Measurements from ENCODE around the gene IRF3. TPM values are rescaled to one million over a fixed set of nuclear protein-coding genes. Genes with fewer than 3 reads are reported as not detected.

The IRF3 gene
- total RNA-seq, 1 donor, result 27.2 TPM

DNA sequence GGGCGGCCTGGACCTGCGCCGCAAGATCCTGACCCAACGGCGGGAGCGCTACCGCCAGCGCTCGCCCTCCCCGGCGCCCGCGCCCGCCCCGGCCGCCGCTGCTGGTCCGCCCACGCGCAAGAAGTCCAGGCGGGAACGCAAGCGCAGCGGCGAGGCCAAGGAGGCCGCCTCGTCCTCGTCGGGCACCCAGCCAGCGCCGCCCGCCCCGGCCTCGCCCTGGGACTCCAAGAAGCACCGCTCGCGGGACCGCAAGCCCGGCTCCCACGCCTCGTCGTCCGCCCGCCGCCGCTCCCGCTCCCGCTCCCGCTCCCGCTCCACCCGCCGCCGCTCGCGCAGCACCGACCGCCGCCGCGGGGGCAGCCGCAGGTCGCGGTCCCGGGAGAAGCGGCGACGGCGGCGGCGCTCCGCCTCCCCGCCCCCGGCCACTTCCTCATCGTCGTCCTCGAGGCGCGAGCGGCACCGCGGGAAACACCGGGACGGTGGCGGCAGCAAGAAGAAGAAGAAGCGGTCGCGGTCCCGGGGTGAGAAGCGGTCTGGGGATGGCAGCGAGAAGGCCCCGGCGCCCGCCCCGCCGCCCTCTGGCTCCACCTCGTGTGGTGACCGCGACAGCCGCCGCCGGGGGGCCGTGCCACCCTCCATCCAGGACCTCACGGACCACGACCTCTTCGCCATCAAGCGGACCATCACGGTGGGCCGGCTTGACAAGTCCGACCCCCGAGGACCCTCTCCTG lies 13.7 kb downstream of the IRF3 start:
- Histone ChIP-seq H3K9me3 (ENCODE audit: low read depth, low read length) (no peaks in the 10 kb centered on the region), H3K27me3 (ENCODE audit: insufficient read depth, low read length) (no peaks in the 10 kb centered on the region), H3K4me3 (ENCODE audit: low read length) (no peak overlapping the region), H3K4me1 (ENCODE audit: insufficient read depth, low read length) (no peaks in the 10 kb centered on the region)

DNA sequence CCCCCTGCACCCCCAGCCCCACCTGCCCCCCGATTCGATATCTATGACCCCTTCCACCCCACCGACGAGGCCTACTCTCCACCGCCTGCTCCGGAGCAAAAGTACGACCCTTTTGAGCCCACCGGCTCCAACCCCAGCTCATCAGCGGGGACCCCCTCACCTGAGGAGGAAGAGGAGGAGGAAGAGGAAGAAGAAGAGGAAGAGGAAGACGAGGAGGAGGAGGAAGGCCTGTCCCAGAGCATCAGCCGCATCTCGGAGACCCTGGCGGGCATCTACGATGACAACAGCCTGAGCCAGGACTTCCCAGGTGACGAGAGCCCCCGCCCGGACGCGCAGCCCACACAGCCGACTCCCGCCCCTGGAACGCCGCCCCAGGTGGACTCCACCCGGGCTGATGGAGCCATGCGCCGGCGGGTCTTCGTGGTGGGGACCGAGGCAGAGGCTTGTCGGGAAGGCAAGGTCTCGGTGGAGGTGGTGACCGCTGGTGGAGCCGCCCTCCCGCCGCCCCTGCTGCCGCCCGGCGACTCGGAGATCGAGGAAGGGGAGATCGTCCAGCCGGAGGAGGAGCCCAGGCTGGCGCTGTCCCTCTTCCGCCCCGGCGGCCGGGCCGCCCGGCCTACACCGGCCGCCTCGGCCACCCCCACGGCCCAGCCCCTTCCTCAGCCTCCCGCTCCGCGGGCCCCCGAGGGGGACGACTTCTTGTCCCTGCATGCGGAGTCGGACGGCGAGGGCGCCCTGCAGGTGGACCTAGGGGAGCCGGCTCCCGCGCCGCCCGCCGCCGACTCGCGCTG lies 14.4 kb downstream of the IRF3 start:
- no peak overlapping the region for H3K4me3 ChIP-seq (ENCODE audit: low read length)
- no peaks in the 10 kb centered on the region for H3K9me3 ChIP-seq (ENCODE audit: low read depth, low read length)
- H3K4me1 ChIP-seq (ENCODE audit: insufficient read depth, low read length), result no peaks in the 10 kb centered on the region
- no peaks in the 10 kb centered on the region for H3K27me3 ChIP-seq (ENCODE audit: insufficient read depth, low read length)

DNA sequence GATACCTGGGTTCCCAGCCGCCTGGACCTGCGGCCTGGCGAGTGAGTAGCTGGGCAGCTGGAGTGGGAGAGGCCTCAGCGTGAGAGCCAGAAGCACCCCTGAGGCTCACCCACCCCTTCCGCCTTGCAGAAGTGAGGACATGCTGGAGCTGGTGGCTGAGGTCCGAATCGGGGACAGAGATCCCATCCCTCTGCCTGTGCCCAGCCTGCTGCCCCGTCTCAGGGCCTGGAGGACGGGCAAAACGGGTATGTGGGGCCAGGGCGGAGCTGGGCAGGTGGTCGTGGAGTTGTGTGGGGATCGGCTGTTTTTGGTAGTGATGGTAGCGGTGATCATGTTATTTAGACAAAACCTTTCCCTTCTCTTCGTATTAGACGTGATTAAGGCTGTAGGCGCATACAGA lies 19.1 kb downstream of the IRF3 start:
- Histone ChIP-seq H3K9me3 (ENCODE audit: low read depth, low read length) (no peaks in the 10 kb centered on the region), H3K4me1 (ENCODE audit: insufficient read depth, low read length) (peaks cover 21% of the 10 kb centered on the region), H3K4me3 (ENCODE audit: low read length) (no peak overlapping the region), H3K27me3 (ENCODE audit: insufficient read depth, low read length) (no peaks in the 10 kb centered on the region)

DNA sequence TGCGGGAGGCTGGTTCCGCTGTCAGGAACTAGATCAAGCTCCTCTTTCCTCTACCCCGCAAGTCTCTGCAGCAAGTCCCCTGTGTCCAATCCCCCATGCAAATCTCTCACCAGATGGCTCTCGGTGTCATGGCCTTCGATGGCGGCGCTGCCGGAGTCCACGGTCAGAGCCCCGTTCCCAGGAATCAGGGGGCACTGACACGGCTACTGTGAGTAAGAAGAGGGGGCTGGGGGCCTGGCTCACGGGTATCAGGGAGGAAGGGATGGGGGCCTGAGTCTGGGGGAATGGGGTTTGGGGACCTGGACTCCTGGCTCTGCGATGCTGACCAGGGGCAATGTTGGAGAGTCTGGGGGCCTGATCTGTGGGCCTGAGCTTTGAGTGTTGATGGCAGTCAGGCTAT lies 19.7 kb downstream of the IRF3 start:
- no peaks in the 10 kb centered on the region for H3K9me3 ChIP-seq (ENCODE audit: low read depth, low read length)
- no peak overlapping the region for H3K4me3 ChIP-seq (ENCODE audit: low read length)
- H3K4me1 ChIP-seq (ENCODE audit: insufficient read depth, low read length), result peaks cover 27% of the 10 kb centered on the region
- H3K27me3 ChIP-seq (ENCODE audit: insufficient read depth, low read length), result no peaks in the 10 kb centered on the region

DNA sequence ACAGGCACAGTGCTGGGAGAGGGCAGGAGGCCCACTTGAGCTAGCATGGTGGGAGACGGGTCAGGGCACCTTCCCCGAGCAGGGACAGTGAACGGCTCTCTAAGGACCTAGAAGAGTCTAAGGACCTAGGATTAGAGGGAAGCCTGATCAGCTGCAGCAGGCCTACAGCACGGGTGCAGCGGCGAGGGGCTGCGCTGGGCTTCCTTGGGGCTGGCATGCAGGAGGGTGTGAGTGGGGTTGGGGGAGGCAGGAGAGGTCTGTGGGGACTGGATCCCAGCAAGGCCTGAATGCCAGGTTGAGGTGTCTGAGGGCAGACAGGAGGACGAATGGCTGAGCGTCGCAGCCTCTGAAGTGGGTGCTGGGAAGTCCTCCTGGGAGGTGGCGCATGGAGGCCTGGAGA lies 20.1 kb downstream of the IRF3 start:
- H3K4me1 ChIP-seq (ENCODE audit: insufficient read depth, low read length), result peaks cover 31% of the 10 kb centered on the region

DNA sequence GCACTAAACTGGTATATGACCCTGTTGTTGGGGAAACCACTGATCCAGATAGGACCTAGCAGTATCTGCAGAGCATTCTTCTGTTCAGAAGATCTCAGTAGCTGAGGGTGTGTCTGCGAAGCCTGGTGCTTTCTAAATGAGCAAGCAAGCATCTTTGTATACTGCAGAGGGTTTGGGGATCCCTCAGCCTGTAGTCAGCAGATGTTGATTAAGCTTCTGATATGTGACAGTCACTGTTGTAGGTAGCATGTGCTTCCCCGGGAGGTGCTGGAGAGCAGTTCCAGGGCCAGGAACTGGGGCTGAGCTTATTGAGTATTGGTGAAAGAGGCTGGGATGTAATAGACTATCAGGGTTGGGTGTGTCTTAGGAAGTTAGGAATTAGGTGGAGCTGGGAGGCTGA lies 22.2 kb downstream of the IRF3 start:
- Histone ChIP-seq H3K9me3 (ENCODE audit: low read depth, low read length) (no peaks in the 10 kb centered on the region), H3K27me3 (ENCODE audit: insufficient read depth, low read length) (no peaks in the 10 kb centered on the region), H3K4me1 (ENCODE audit: insufficient read depth, low read length) (peaks cover 44% of the 10 kb centered on the region), H3K4me3 (ENCODE audit: low read length) (no peak overlapping the region)

More for the DNA sequence above, 20.1 kb downstream of the IRF3 start:
- Histone ChIP-seq H3K4me3 (ENCODE audit: low read length) (no peak overlapping the region), H3K9me3 (ENCODE audit: low read depth, low read length) (no peaks in the 10 kb centered on the region), H3K27me3 (ENCODE audit: insufficient read depth, low read length) (no peaks in the 10 kb centered on the region)

DNA sequence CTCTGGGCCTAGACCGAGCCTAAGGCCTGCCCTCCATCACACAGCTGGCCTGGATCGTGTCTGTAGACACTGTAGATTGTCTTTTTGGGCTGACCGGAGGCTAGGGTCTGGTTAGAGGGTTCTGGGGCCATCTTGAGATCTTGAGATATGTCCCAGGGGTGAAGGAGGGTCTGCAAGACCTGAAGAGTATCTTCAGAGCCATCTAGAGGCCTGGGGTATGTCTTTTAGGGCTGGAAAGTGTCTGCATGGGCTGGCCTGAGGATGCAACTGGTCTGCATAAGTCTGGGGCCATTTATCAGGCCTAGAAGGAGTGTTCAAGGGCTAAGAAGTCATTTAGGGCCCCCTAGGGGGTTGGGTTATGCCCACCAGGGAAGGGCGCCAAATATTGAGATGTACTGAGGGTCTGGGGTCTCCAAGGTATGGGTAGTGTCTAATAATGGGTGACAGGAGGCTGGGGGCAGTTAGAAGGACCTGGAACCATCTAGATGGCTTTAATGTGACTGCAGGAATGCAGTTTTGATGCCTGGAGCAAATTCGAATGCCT lies 23.1 kb downstream of the IRF3 start:
- Histone ChIP-seq H3K4me3 (ENCODE audit: low read length) (peak overlapping the region; percentile 90), H3K9me3 (ENCODE audit: low read depth, low read length) (no peaks in the 10 kb centered on the region), H3K4me1 (ENCODE audit: insufficient read depth, low read length) (peaks cover 53% of the 10 kb centered on the region), H3K27me3 (ENCODE audit: insufficient read depth, low read length) (no peaks in the 10 kb centered on the region)

DNA sequence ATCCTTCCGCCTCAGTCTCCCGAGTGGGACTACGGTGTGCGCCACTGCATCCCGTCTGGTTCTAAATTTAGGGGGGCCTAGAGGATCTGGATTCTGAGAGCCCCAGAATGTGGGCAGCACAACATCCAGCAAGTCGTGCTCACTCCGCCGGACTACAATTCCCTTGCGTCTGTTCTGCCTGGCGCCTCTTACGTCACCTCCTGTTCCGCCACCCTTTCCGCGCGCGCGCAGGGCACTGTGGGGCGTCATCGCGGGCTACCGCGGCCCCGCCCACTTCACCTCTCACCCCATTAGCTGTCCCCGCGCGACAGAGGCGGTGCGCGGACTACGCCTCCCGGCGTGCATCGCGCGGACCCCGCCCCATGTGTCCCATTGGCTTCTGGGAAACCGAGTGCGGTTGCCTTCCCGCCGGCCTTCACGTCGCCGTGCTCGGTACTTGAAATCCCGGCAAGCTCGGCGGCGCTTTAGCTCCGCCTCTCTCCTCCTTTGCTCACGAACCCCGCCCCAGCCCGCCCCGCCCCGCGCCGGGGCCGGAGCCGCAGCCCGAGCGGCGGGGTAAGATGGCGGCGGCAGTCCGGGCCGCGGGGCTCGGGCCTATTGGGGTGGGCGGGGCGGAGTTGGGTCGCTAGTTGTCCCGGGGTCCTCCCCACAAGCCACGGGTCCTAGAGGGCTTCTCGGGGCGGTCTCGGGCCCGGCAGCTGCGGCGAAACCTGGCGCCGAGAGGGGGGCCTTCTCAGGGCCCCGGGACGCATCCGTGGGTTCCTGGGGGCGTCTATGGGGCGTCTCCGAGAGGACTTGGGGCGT lies 23.8 kb downstream of the IRF3 start, which contains the start of gene SCAF1:
SCAF1 (plus strand) TSS at position 522 of the 804 bp plus-strand sequence. CDS start 2,818 bp downstream, outside the sequence.
- no peaks in the 10 kb centered on the region for H3K27me3 ChIP-seq (ENCODE audit: insufficient read depth, low read length)
- H3K4me3 ChIP-seq (ENCODE audit: low read length), result peak within 1 kb of the TSS; percentile 90
- H3K4me1 ChIP-seq (ENCODE audit: insufficient read depth, low read length), result peaks cover 53% of the 10 kb centered on the region
- no peaks in the 10 kb centered on the region for H3K9me3 ChIP-seq (ENCODE audit: low read depth, low read length)

DNA sequence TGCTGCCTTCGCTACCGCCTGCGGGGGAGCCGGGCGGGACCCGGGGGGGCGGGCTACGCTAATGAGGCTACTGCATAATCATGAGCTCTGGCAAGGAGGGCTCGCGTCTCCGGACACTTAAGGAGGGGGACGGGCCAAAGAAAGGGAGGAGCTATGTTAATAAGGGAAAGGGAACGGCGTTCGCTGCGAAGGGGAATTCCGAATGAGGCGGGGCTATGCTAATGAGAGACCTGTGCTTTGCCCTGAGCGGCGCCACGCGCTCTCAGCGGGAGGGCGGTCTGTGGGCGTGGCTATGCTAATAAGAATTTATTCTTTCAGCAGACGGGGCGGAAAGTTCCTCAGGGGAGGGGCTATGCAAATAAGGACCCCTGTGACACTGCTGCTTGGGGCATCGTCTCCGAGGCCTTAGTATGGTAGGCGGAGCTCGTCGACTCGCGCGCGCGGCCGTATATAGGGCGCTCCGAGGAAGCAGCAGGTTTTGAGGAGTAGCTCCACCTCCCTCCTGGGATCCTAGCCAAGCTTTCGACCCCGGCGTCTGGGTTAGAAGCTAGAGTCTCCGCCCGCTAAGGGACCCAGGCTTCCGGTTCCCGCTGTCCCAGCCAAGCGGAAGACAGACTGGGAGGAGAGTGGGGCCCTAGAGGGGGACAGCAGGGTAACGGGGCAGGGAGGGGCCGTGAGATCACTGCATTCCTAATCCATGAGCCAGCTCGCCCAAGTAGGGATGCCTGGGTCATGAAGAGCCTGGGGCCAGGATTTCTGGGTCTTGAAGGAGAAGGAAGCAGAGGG lies 25.4 kb downstream of the IRF3 start, which contains the start of gene RRAS:
RRAS (minus strand) TSS at position 31 of the 786 bp plus-strand sequence. CDS start 45 bp downstream, outside the sequence.
- H3K4me1 ChIP-seq (ENCODE audit: insufficient read depth, low read length), result peaks cover 53% of the 10 kb centered on the region

DNA sequence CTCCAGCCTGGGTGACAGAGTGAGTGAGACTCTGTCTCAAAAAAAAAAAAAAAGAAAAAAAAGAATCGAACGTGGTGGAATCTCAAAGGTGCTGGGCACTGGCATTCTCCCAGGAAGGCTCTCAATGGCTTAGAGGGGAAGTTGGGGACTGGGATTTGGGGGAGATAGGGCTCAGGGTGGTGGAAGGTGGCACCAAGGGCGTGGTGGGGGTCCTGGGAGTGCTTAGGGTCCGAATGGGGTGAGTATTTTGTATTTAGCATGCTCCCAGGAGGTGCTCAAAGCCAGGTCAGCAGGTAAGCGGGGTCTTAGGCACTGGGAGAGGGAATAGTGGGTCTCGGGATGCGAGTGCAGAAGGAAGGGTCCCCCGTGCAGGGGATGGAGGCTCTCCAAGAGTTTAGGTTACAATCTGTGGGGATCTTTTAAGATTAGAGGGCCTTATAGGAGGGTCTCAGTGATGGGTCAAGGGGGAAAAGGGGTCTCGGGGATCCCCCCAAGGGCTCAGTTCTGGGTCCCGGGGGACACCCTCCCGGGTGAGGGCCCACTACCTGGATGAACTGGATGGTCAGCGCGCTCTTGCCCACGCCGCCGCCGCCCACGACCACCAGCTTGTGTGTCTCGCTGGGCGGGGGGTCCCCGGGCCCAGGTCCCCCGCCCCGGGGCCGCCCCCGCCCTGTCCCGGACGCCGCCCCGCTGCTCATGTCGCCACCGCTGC lies 26.1 kb downstream of the IRF3 start:
- Histone ChIP-seq H3K9me3 (ENCODE audit: low read depth, low read length) (no peaks in the 10 kb centered on the region), H3K4me1 (ENCODE audit: insufficient read depth, low read length) (peaks cover 53% of the 10 kb centered on the region), H3K4me3 (ENCODE audit: low read length) (peak overlapping the region; percentile 44), H3K27me3 (ENCODE audit: insufficient read depth, low read length) (no peaks in the 10 kb centered on the region)

More for the DNA sequence above, 25.4 kb downstream of the IRF3 start, which contains the start of gene RRAS:
- Histone ChIP-seq H3K9me3 (ENCODE audit: low read depth, low read length) (no peaks in the 10 kb centered on the region), H3K4me3 (ENCODE audit: low read length) (peak within 1 kb of the TSS; percentile 44), H3K27me3 (ENCODE audit: insufficient read depth, low read length) (no peaks in the 10 kb centered on the region)

DNA sequence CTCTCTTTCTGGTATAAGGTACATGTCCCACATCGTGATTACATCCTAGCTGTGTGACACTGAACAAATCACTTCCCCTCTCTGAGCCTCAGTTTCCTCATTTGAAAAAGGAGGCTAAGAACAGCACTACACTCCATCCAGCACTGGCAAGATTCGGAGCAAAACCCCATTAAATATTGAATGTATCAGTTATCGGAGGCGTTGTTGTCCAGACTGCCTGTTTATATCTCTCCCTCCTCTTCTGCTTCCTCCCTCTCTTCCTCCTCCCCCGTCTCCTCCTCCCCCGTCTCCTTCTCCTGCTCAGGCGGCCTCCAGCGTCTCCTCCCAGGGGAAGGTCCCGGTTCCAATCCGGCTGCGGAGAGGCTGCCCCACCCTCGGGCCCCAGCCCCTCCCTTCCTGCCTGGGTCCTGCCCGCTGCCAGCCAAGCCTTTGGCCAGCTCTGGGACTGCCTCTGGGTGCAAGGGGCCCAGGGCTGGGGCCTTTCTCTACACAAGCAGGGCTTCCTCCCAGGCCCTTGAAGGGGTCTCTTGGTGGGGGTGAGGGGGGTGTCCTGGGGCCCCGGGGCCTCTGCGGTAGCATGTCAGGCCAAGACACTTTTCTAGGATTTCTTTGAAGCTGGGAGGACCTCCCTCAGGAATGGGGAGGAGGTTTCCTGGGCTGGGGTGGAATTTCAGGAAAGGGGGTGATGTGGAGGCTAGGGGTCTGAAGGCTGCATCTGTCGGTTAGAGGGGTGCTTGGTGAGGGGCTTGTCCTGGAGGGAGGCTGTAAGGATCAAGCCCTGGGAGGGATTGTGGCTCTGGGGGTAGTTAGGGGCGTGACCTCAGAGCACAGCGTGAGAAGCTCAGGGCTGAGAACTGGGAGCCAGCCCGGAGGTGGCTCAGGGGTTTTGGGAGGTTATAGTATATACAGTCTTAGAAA lies 27.6 kb downstream of the IRF3 start:
- H3K4me3 ChIP-seq (ENCODE audit: low read length), result no peak overlapping the region
- no peaks in the 10 kb centered on the region for H3K9me3 ChIP-seq (ENCODE audit: low read depth, low read length)
- H3K27me3 ChIP-seq (ENCODE audit: insufficient read depth, low read length), result no peaks in the 10 kb centered on the region
- H3K4me1 ChIP-seq (ENCODE audit: insufficient read depth, low read length), result peaks cover 40% of the 10 kb centered on the region

DNA sequence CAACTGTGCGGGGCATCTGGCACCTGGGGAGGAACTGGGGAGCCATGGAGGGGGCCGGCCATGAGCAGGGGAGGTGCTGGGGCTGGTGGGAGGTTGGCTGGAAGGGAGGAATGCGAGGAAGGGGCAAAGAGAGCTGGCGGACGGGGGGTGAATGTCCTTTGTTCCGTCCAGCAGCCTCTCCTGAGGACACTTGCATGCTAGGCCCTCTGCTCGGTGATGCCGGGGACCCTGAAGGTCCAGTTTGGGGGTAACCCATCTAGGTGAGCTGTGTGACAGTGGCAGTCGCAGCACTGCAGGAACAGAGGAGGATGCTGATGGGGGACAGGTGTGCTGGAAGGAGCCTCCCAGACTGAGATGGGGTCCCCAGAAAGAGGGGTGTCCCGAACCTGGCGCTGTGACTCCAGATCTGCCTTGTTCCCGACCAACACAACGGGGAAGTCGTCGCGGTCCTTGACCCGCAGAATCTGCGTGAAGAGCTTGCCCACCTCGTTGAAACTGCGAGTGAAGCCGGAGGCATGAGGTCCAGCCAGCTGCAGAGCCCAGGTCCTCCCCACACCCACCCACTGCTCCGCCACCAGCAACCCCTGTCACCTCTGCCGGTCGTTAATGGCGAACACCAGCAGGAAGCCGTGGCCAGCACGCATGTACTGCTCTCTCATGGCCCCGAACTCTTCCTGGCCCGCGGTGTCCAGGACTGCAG lies 29.3 kb downstream of the IRF3 start:
- no peaks in the 10 kb centered on the region for H3K9me3 ChIP-seq (ENCODE audit: low read depth, low read length)
- H3K27me3 ChIP-seq (ENCODE audit: insufficient read depth, low read length), result no peaks in the 10 kb centered on the region

More for the DNA sequence above, 29.3 kb downstream of the IRF3 start:
- Histone ChIP-seq H3K4me3 (ENCODE audit: low read length) (no peak overlapping the region), H3K4me1 (ENCODE audit: insufficient read depth, low read length) (peaks cover 30% of the 10 kb centered on the region)

All from mononuclear cell (primary cell).